GM18858 (cell line): Measurements from ENCODE around the gene USP43.

ENCODE experiments used
- ATAC-seq: cut with Tn5 transposase; IDR thresholded peaks from one replicate; pipeline ENCODE4 v1.9.1; 2021; ENCODE audit not compliant: unreplicated experiment

Gene USP43

DNA sequence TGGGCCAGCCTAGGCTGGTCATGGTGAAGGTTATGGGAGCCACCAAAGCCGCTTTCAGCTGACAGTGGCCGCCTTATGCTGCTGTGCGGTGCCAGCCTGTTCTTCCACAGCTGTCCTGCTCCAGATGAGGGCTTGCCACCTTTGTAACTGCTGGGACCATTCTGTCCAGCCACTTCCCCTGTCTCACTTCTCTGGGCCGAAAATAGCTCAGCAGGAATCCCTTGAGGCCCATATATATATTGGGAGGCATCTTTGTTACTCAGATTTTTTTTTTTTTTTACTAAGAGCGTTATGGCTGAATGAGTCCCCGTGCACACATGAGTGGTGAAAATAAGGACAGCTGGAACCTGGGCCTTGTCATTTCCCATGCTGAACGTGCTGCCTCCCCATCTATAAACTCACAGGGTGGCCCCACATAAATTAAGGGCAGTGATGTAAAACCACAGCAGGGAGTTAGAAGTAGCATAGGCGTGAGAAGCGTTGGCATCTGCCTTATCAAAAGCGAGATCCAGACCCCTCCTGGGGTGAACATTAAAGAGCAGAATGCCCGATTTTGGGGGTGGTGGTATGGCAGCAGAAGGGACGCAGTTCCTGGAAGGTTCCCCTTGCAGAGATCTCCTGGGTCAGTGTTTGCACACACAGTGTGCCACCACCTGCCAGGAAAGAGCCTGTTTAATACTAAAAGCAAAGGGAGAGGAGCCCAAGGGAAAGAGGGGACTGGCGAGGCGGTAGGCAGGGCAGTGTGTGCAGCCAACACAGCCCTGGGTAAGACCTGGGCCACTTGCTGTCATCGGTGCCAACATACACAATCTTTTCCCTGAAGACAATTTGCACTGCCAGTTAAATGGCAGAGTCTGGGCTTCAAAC lies 57.8 kb downstream of the USP43 start:
- no peak for ATAC-seq

DNA sequence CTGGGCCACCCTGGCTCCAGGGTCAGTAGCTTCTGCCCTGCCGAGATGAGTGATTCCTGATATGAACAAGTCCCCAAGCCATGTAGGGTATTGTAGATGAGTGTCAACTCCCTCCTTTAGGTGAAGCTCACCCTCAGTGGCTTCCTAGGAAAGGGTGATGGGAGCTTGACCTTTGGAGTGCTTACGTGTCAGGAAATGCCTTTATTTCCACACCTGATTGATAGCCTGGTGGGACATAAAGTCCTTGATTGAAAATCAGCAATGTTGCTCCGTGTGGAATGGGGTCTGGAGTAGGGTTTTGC lies 58.4 kb downstream of the USP43 start:
- no peak for ATAC-seq

DNA sequence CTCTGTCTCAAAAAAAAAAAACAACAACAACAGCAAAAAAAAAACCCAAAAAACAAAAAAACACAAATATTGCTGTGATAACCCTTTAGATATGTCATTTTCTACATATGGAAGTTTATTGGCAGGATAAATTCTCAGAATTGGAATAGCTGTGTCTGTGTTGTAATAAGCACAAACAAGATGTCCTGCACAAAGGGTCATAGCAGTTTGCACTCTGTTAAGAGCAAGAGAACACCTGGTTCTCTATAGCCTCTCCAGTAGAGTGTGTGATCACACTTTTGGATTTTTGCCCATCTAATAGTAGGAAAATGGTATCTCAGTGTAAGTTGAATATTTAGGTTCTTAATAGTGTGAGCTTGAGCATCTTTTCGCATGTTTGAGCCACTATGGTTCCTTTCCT lies 60.4 kb downstream of the USP43 start:
- no peak for ATAC-seq

DNA sequence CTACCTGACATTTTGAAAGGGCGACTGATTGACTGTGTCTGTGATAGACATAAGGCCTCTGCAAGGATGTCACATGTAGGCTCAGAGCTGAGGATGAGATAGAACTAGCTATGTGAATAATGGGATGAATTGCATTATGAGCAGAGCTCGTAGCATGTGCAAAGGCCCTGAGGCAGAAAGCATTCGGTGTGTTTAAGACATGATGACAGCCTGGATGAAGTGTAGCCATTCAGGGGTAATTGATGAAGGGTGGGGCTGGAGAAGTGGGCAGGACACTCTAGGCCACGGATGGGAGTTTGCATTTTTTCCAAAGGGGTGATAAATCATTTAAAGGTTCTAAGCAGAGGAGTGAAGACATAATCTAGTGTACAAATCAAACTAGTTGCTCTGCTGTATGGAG lies 62.6 kb downstream of the USP43 start:
- no peak for ATAC-seq

DNA sequence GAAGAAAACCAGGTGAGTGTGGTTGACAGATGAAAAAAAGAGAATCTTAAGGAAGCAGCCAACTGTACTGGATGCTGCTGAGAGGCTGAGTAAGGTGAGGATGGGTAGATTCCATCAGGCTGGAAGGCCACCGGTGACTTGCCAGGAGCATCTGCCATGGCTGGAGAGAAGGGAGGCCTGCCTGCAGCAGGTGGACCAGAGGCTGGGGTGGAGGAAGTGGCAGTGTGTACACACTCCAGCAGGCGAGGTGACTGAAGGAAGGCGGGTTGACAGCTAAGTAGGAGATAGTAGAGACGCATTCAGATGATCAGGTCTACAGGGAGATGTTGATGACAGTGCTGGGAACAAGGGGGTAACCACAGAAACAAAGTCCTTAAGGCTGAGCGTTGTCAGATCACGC lies 69.5 kb downstream of the USP43 start:
- ATAC-seq = no peak

DNA sequence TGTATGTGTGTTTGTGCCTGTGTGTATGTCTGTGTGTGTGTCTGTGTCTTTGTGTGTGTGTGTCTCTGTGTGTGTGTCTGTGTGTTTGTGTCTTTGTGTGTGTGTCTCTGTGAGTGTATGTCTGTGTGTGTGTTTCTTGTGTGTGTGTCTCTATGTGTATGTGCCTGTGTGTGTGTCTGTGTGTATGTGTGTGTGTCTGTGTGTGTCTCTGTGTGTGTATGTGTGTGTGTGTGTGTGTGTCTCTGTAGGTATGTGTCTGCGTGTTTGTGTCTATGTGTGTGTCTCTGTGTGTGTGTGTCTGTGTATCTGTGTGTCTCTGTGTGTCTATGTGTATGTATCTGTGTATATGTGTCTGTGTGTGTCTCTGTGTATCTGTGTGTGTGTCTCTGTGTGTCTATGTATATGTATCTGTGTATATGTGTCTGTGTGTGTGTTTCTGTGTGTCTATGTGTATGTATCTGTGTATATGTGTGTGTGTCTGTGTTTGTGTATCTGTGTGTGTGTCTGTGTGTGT lies 70.2 kb downstream of the USP43 start:
- no peak for ATAC-seq

DNA sequence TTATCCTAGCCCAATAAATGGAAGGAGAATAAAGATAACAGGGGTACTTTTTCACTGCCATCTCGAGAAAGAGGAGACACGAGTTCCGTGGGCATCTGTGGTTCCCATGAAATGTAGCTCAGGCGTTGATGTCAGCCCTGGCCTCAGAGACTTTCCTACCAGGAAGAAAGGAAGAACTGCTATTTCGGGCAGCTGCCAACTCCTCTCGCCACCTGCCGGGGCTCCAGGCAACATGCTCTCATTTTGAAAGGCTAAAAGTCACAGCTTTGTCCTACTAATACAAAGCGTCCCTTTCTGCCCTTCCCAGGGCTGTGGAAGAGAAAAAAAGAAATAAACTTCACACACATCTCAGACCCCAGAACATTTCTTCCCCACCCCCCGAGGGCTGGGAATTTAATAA lies 80.3 kb downstream of the USP43 start:
- no peak for ATAC-seq

DNA sequence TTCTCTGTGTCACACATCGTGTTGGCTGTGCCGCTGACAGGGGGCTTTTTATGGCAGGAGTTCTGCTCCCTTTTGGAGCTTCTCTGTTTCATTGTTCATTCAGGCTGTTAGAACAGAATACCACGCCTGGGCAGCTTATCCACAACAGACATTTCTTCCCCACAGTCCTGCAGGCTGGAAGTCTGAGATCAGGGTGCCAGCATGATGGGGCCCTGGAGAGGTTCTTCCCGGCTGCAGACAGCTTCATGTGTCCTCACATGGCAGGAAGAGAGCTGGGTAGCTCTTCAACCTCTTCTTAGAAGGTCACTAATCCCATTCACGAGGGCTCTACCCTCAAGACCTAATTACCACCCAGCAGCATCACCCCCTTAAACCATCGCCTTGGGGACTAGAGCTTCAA lies 81.0 kb downstream of the USP43 start:
- ATAC-seq = no peak

DNA sequence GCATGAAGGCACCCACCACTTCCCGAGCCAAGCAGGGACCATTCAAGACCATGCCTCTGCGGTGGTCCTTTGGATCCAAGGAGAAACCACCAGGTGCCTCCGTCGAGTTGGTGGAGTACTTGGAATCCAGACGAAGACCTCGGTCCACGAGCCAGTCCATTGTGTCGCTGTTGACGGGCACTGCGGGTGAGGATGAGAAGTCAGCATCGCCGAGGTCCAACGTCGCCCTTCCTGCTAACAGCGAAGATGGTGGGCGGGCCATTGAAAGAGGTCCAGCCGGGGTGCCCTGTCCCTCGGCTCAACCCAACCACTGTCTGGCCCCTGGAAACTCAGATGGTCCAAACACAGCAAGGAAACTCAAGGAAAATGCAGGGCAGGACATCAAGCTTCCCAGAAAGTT lies 82.7 kb downstream of the USP43 start:
- no peak for ATAC-seq

DNA sequence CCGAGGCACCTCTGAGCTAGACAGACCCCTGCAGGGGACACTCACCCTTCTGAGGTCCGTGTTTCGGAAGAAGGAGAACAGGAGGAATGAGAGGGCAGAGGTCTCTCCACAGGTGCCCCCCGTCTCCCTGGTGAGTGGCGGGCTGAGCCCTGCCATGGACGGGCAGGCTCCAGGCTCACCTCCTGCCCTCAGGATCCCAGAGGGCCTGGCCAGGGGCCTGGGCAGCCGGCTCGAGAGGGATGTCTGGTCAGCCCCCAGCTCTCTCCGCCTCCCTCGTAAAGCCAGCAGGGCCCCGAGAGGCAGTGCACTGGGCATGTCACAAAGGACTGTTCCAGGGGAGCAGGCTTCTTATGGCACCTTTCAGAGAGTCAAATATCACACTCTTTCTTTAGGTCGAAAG lies 83.2 kb downstream of the USP43 start:
- no peak for ATAC-seq

DNA sequence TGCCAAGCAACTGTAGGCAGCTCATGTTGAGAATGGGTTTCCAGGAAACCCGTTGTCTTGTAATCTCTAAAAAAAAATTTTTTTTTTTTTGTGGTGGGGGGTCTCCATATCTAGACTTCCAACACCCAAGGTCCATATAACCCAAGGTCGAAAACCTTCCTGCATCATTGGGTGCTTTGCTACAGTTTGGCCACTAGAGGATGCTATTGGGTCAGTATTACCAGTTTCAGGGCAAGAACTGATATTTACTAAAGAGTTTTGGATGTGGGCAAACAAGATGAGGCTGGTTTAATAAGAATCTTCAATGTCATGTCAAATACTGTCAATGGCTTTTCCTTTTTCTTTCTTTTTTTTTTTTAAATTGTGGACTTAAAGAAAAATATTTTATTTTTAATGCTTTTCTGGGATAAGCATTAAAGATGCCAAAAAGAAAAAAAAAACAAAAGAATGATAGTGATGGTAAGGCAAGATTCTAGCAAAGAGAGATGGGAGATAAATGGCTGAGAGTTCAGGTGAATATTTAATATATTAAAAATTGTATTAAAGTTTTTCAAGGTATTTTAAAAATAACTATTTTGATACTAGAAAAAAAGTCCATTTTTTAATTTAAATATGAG lies 83.8 kb downstream of the USP43 start:
- ATAC-seq = no peak

DNA sequence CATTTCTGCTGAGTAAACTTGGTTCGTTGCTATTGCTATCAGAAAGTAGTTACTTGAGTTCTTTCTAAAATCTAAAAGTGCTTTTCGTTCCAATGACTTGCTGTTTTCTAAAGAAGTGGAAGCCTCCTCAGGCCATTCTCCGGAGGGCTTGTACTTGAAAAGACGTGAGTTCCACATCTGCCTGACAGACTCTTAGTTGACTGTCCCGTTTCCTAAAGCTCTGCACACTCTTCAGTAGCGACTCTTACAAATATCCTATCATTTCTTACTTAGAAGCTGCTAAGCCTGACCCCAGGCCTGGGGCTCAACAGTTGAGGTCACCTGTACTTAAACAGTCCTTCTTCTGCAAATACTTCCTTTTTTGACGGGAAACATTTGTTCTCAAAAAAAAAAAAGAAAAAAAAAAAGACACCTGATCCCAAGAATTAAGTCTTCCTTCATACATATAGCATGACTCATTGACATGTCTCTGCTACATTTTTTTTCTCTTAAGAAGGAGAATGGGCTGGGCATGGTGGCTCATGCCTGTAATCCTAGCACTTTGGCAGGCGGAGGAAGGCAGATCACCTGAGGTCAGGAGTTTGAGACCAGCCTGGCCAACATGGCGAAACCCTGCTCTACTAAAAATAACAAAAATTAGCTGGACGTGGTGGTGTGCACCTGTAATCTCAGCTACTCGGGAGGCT lies 84.6 kb downstream of the USP43 start:
- ATAC-seq = no peak

DNA sequence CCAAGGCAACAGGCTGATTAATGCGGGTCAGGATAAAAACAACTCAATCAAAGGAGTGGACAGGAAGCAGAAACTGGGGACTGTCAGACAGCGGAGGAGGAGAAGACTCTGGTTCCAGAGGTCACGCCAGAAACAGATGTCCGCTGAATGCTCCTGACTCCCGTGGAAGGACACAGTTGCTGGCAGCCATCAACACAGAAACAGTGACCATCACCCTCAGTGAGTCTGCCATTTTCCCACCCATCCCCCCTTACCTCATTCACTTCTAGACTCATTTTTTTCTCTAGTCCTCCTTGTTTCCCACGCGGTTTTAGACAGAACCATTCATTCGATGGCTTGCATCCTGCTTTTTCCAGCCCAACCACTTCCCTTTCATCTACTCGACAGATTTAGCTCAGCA lies 105.2 kb downstream of the USP43 start:
- no peak for ATAC-seq

DNA sequence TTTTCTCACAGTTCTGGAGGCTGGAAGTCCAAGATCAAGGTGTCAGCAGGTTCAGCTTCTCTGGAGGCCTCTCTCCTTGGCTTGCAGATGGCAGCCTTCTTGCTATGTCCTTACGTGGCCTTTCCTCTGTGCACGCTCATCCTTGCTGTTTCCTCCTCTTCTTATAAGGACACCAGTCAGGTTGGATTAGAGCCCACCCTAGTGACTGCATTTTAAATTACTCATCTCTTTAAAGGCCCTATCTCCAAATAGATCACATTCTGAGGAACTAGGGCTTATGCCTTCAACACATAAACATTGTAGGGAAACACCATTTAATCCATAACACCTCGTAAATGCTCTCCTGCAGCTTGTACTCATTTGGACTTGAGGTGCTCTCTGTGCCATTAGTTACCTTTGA lies 109.8 kb downstream of the USP43 start:
- ATAC-seq = no peak

DNA sequence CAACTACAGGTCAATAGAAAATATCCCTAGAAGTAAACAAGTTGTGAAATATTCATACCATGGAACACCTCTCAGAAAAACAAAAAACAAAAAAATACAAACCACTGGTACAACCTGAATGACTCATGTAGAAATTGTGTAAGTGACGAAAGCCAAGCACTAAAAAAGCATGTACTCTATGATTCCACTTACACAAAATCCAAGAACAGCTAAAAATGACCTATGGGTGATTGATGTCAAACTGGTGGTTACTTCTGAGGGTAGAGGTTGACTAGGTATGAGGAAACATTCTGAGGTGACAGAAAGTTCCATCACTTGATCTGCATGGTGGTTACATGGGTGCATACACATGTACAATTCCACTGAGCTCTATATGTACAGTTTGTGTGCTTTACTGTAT lies 114.9 kb downstream of the USP43 start:
- ATAC-seq = no peak

DNA sequence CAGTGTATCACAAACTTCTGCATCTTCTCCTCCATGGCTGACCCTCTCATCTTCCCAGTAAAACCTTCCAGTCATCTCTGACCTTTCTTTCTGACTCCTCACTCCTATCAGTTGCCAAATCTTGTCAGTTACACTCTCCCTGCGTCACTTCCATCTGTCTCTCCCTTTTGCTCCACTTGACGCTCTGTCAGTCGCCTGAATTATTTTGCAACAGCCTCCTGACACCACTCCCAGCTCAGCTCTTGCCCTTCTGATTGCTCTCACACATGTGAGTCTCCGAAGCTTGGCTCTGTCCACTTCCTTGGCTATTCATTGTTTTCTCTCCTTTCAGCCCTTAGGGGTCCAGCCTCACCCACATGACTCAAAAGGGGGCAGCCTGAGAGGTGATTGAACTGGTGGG lies 118.3 kb downstream of the USP43 start:
- no peak for ATAC-seq

DNA sequence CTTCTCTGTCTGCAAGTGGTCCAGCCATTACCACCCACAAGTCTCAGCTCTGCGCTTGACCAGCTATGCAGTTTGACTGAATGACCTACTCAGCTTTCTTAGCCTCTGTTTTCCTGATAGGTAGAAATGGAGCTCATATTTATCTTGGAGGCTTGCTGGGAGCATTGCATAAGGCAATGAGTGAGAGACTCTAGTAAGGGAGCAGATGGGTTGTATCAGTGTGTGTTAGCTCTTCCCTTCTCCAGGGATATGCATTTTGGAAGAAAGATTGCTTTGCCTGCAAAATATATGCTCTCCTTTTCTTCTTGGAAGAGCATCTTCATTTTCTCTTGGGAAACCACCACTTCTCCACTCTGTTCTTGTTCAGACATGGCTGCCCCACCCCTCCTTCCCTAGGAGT lies 120.0 kb downstream of the USP43 start:
- ATAC-seq = no peak

DNA sequence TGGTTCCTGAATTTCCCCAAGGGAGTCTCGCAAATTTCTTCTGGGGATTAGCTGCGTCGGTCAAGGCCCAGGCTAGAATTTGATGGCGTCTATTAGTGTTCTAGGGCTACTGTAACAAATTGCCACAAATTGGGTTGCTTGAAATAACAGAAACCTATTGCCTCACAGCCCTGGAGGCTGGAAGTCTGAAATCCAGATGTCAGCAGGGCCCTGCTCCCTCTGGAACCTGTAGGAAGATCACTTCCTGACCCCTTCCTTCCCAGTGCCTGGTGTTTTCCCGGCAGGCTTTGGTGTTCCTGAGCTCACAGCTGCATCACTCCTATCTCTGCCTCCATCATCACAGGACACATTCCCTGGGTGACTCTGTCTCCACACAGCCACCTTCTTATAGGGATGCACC lies 121.7 kb downstream of the USP43 start:
- ATAC-seq = no peak

DNA sequence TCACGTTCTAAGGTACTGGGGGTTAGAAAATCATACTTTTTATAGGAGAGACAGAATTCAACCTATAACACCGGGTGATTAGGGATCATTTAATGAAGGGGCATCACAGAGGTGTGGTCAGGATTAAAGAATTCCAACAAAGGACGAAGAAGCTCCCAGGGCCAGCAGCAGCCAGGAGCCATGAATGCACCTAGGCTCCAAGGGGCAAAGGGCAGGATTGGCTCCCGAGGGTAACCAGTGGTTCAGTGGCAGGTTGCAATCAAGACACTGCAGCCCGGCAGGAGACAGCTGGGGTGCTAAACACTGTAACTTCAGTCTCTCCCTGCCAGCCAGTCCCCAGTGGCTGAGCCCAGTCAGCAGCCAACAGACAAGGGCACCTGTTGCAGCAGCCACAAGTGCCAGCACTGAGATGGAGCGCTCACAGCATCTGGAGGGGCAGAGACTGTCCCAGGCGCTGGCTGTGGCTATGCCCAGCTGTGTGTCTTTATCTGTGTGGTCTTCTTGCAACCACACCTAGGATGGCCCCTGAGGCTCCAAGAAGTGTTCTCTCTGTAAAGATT lies 122.2 kb downstream of the USP43 start:
- no peak for ATAC-seq

DNA sequence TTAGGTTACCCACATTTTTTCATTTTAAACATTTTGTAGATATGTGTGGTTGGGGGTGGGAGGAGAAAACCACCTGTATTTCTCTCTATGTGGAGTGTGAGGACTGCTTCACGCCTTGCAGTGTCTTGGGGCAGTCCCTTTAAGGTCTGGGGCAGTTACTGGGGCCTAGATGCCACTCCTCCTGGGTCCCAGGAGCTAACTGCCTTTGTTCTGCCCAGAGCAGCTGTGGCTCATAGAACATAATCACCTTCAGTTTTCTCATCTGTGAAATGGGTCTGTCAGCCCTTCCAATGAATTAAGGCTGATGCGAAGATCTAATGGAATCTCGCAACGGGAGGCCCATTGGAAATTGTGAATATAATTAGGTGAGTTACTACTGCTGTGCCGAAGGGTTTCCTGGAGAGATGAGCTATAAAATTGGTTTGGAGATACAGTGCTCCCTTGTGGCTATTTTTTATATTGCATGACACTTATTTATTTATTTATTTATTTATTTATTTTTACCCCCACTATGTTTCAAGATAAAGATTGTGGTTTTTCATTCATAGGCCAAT lies 123.1 kb downstream of the USP43 start:
- ATAC-seq = no peak

DNA sequence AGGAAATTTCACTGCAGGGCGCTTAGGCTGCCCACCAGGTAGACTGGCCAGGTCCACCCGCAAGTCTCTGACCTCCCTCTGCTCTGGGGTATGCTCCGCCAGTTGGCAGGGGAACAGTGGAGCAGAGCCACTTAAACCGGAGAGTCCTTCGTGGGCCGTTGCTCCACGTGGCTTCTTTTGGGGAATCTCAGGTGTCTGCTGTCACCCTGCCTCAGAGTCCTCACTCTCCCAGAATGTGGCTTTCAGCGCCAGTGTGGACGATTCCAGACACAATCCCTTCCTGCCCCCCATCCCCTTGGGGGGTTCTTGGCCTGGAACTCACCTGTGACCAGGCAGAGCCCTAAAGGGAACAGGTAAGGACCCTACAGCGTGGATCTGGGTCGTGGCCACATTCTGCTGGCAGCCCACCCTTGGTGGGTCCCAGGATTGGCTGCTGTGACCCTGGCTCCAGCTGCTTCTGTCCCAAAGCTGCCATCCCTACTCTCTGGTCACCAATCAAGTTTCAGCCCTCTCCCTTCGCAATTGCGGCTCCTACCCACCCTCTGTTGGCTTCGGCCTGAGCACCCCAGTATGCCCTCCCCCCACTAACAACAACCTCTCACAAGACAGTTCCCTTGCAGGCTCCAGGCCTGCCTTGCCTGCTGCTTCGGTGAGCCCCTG lies 123.8 kb downstream of the USP43 start:
- ATAC-seq = no peak
